Right cardiac atrium (tissue), 5 donors: Measurements from ENCODE around the gene ERC2. TPM values are rescaled to one million over a fixed set of nuclear protein-coding genes. Genes with fewer than 3 reads are reported as not detected.
A peak's percentile ranks its signal among the peaks of the same experiment; 100 is the strongest.

Experiments used
- ATAC-seq, 2 donors: fragments of 200-7000 bp; cut with Tn5 transposase; one replicate each; pipeline versions ENCODE4 v1.8.0 to v1.9.1; 2020; ENCODE audit warnings: moderate library complexity in 2 of 2, mild to moderate bottlenecking in 1 of 2
- DNase-seq, 3 donors: peaks; one replicate each; pipeline ENCODE4 v3.0.0-alpha.2; 2020
- H3K27ac ChIP-seq: one replicate; pipeline ENCODE4 v1.5.1; 2013; ENCODE audit warnings: mild to moderate bottlenecking, low read length, control low read depth, moderate library complexity
- H3K27me3 ChIP-seq: one replicate; pipeline ENCODE4 v1.6.1; 2013; ENCODE audit not compliant: control insufficient read depth, insufficient read depth
- H3K4me1 ChIP-seq: one replicate; pipeline ENCODE4 v1.6.1; 2013; ENCODE audit warnings: low read length; ENCODE audit not compliant: control insufficient read depth, insufficient read depth
- H3K4me3 ChIP-seq: one replicate; pipeline ENCODE4 v1.5.1; 2013; ENCODE audit warnings: low read length, control low read depth
- H3K9me3 ChIP-seq: one replicate; pipeline ENCODE4 v1.6.1; 2013; ENCODE audit warnings: low read length; ENCODE audit not compliant: control insufficient read depth
- WGBS: extraction: QIAGEN DNeasy Blood & Tissue Kit; methylation state at CpG from one replicate; pipeline ENCODE4 v1.1.7; 2013; 5-methylcytosine and 5-hydroxymethylcytosine counted together
- intact Hi-C, 4 donors: fragments of 100-400 bp; cut with DNase I; formaldehyde crosslinking; loops; one replicate each; pipeline versions ENCODE4 v1.11.0 to v1.14.0; 2022 to 2023
- polyA plus RNA-seq: library from polyadenylated mRNA; stranded (reverse); fragments of 200-250 nt; gene quantifications from one replicate; pipeline ENCODE4 v1.2.3, GENCODE V29; 2013
- total RNA-seq, 4 donors: library from RNA; stranded (reverse); fragmentation: NEBNext Ultra II Directional; extraction: Animal tissue kit (Norgen Biotek cat#: 25700); gene quantifications; one replicate each; pipeline ENCODE4 v1.2.1, GENCODE V29; 2021
- donor health status: healthy with polysubstance abuse.
- donor health status: DM: no; HTN: yes; CAD: no.
- donor health status: DM: no; HTN: no; CAD: no.
- donor health status: DM: no; HTN: yes; CAD: no; lungs with severe emphysema.
- donor health status: DM: yes; HTN: yes; CAD: no.

Gene ERC2
- total and polyA plus RNA-seq, 5 donors: 1.5 to 9.2 (median 3.8) TPM

- Histone ChIP-seq H3K9me3 (no peaks in the 10 kb centered on the region), H3K4me3 (no peak overlapping the region), H3K4me1 (no peaks in the 10 kb centered on the region), H3K27ac (no peak overlapping the region), H3K27me3 (no peaks in the 10 kb centered on the region)
- ATAC-seq (no peak), DNase-seq (no peak)
- intact Hi-C loops: no loop called here
- 45% methylated on average over 5 of the region's 5 CpGs for WGBS
Observed at GRCh38 chr3:55500555-55501330, 967.5 kb downstream of the ERC2 start.

GRCh38 chr3:55498520-55498919, 969.7 kb downstream of the ERC2 start:
- Histone ChIP-seq H3K27ac (no peak overlapping the region), H3K4me3 (no peak overlapping the region), H3K9me3 (no peaks in the 10 kb centered on the region), H3K4me1 (no peaks in the 10 kb centered on the region), H3K27me3 (no peaks in the 10 kb centered on the region)
- no peak for DNase-seq
- intact Hi-C loops: no loop called here
- no peak for ATAC-seq
- WGBS: 77% methylated on average over 4 of the region's 4 CpGs

- ATAC-seq (no peak), DNase-seq (no peak)
- H3K27ac ChIP-seq: no peak overlapping the region
- H3K4me1 ChIP-seq: no peaks in the 10 kb centered on the region
- no peak overlapping the region for H3K4me3 ChIP-seq
- intact Hi-C loops: no loop called here
- no peaks in the 10 kb centered on the region for H3K27me3 ChIP-seq
- no peaks in the 10 kb centered on the region for H3K9me3 ChIP-seq
Observed at GRCh38 chr3:55497250-55497649, 971.0 kb downstream of the ERC2 start.

GRCh38 chr3:55494976-55495375, 973.3 kb downstream of the ERC2 start:
- intact Hi-C loops: no loop called here
- ATAC-seq (no peak), DNase-seq (no peak)
- H3K4me3 ChIP-seq: no peak overlapping the region
- H3K27ac ChIP-seq: no peak overlapping the region
- 73% methylated on average over 2 of the region's 2 CpGs for WGBS
- no peaks in the 10 kb centered on the region for H3K9me3 ChIP-seq
- no peaks in the 10 kb centered on the region for H3K4me1 ChIP-seq
- H3K27me3 ChIP-seq: no peaks in the 10 kb centered on the region

GRCh38 chr3:55492976-55493375, 975.3 kb downstream of the ERC2 start:
- ATAC-seq: no peak
- no peak overlapping the region for H3K4me3 ChIP-seq
- H3K27me3 ChIP-seq: no peaks in the 10 kb centered on the region
- no peak overlapping the region for H3K27ac ChIP-seq
- DNase-seq: no peak
- intact Hi-C loops: no loop called here
- 84% methylated on average over 5 of the region's 5 CpGs for WGBS
- H3K4me1 ChIP-seq: no peaks in the 10 kb centered on the region
- H3K9me3 ChIP-seq: no peaks in the 10 kb centered on the region

- H3K4me1 ChIP-seq: no peaks in the 10 kb centered on the region
- ATAC-seq (no peak), DNase-seq (no peak)
- H3K27me3 ChIP-seq: no peaks in the 10 kb centered on the region
- 55% methylated on average over 7 of the region's 7 CpGs for WGBS
- H3K9me3 ChIP-seq: no peaks in the 10 kb centered on the region
- H3K27ac ChIP-seq: no peak overlapping the region
- H3K4me3 ChIP-seq: no peak overlapping the region
- intact Hi-C loops: no loop called here
Observed at GRCh38 chr3:55491296-55491816, 976.9 kb downstream of the ERC2 start.

GRCh38 chr3:55490276-55490913, 977.9 kb downstream of the ERC2 start:
- Histone ChIP-seq H3K9me3 (no peaks in the 10 kb centered on the region), H3K27me3 (no peaks in the 10 kb centered on the region), H3K4me1 (no peaks in the 10 kb centered on the region), H3K4me3 (no peak overlapping the region), H3K27ac (no peak overlapping the region)
- no peak for ATAC-seq
- intact Hi-C loops: no loop called here
- DNase-seq: no peak
- WGBS: 41% methylated on average over 3 of the region's 3 CpGs

GRCh38 chr3:55489798-55490132, 978.5 kb downstream of the ERC2 start:
- Histone ChIP-seq H3K27me3 (no peaks in the 10 kb centered on the region), H3K9me3 (no peaks in the 10 kb centered on the region), H3K4me3 (no peak overlapping the region), H3K4me1 (no peaks in the 10 kb centered on the region), H3K27ac (no peak overlapping the region)
- WGBS: 10% methylated on average over 17 of the region's 17 CpGs
- intact Hi-C loops: loop anchor here (5.0 to 10.0 kb wide), 6 partner anchors 228 to 1005 kb away; no protein-coding TSS in a partner anchor
- DNase-seq (peak in 2 of 3 donors; percentile 61 to 68), ATAC-seq (no peak)

GRCh38 chr3:55488398-55489055, 979.7 kb downstream of the ERC2 start:
- H3K4me1 ChIP-seq: no peaks in the 10 kb centered on the region
- WGBS: under 1% methylated on average over 30 of the region's 30 CpGs
- ATAC-seq (peak; percentile 17 to 31), DNase-seq (peak; percentile 71 to 86 (median 84))
- H3K27me3 ChIP-seq: no peaks in the 10 kb centered on the region
- no peaks in the 10 kb centered on the region for H3K9me3 ChIP-seq
- H3K4me3 ChIP-seq: peak overlapping the region; percentile 81
- intact Hi-C loops: loop anchor here (5.0 to 10.0 kb wide), 6 partner anchors 229 to 1006 kb away; no protein-coding TSS in a partner anchor
- no peak overlapping the region for H3K27ac ChIP-seq

GRCh38 chr3:55487381-55488241, 980.7 kb downstream of the ERC2 start:
- Histone ChIP-seq H3K4me1 (no peaks in the 10 kb centered on the region), H3K27ac (no peak overlapping the region), H3K4me3 (peak overlapping the region; percentile 81), H3K27me3 (no peaks in the 10 kb centered on the region), H3K9me3 (no peaks in the 10 kb centered on the region)
- DNase-seq (peak in 2 of 3 donors; percentile 70 to 73), ATAC-seq (no peak)
- WGBS: under 1% methylated on average over 71 of the region's 71 CpGs
- intact Hi-C loops: loop anchor here (5.0 to 10.0 kb wide), 6 partner anchors 230 to 1007 kb away; no protein-coding TSS in a partner anchor
